Kidney (tissue), 14 donors: ENCODE measurements around the gene XYLT1. TPM values are rescaled to one million over a fixed set of nuclear protein-coding genes. Genes with fewer than 3 reads are reported as not detected.

Source experiments
- DNase-seq, 5 donors: peaks; one replicate each; pipeline ENCODE4 v3.0.0-alpha.2; 2013 to 2020
- FAIRE-seq: peaks from 2 replicates; lab custom pipeline; 2012; peaks lifted over from hg19 to GRCh38; lab: Jason Lieb, UNC
- H3K27ac ChIP-seq, 2 donors: one replicate each; pipeline ENCODE4 v1.7.0; 2013; ENCODE audit warnings: low read depth in 2 of 2, low read length in 2 of 2, inconsistent platforms in 1 of 2
- H3K27me3 ChIP-seq: one replicate; pipeline ENCODE4 v1.7.1; 2013; ENCODE audit warnings: low read length, inconsistent platforms; ENCODE audit not compliant: control insufficient read depth, insufficient read depth
- H3K36me3 ChIP-seq, 3 donors: one replicate each; pipeline versions ENCODE4 v1.7.0 to v1.7.1; 2013; ENCODE audit warnings: low read length in 3 of 3, control low read depth in 1 of 3, inconsistent platforms in 1 of 3; ENCODE audit not compliant: insufficient read depth in 3 of 3, control insufficient read depth in 2 of 3
- H3K4me1 ChIP-seq, 3 donors: one replicate each; pipeline versions ENCODE4 v1.7.0 to v1.7.1; 2013; ENCODE audit warnings: low read length in 3 of 3, inconsistent platforms in 1 of 3, low read depth in 1 of 3; ENCODE audit not compliant: control insufficient read depth in 2 of 3, insufficient read depth in 2 of 3
- H3K4me3 ChIP-seq, 3 donors: one replicate each; pipeline versions ENCODE4 v1.7.0 to v1.8.1; 2013; ENCODE audit warnings: low read length in 3 of 3, control low read depth in 1 of 3, inconsistent platforms in 1 of 3
- H3K9ac ChIP-seq, 3 donors: one replicate each; pipeline versions ENCODE4 v1.7.0 to v1.7.1; 2013; ENCODE audit warnings: low read length in 3 of 3, control low read depth in 1 of 3, inconsistent platforms in 1 of 3
- H3K9me3 ChIP-seq, 3 donors: one replicate each; pipeline versions ENCODE4 v1.7.0 to v1.7.1; 2013; ENCODE audit warnings: low read length in 3 of 3, control low read depth in 1 of 3, inconsistent platforms in 1 of 3; ENCODE audit not compliant: control insufficient read depth in 2 of 3, insufficient read depth in 1 of 3
- CTCF ChIP-seq: IDR thresholded peaks from 3 replicates; pipeline ENCODE4 v1.5.1; 2012; ENCODE audit warnings: mild to moderate bottlenecking, moderate library complexity, borderline replicate concordance; ENCODE audit not compliant: insufficient read depth; ENCODE audit errors: extremely low read depth
- intact Hi-C: fragments of 100-400 bp; cut with DNase I; formaldehyde crosslinking; loops from one replicate; pipeline ENCODE4 v1.11.1; 2022
- polyA plus RNA-seq: library from polyadenylated mRNA; stranded (reverse); fragments of 350-450 nt; fragmentation: Illumina TruSeq; extraction: RNeasy Lipid Tissue Mini Kit (QIAGEN cat#74804); gene quantifications from one replicate; pipeline ENCODE4 v1.2.3, GENCODE V29; 2014; ENCODE audit warnings: low read depth, low replicate concordance; ENCODE audit not compliant: insufficient read depth
- total RNA-seq: library from RNA; stranded (reverse); fragmentation: NEBNext Ultra II Directional; extraction: Animal tissue kit (Norgen Biotek cat#: 25700); gene quantifications from one replicate; pipeline ENCODE4 v1.2.1, GENCODE V29; 2021
- donor health status: control.
- donor health status: control.
- donor health status: control.
- donor health status: control.
- donor health status: control.
- donor health status: DM: yes; HTN: yes; CAD: no.
- donor health status: Normal renal cell carcinoma (clear cell type).

XYLT1 gene
- total and polyA plus RNA-seq, 2 donors from 2014 or later: 0.52 to 7.6 TPM

- H3K4me1 ChIP-seq: no peaks in the 10 kb centered on the region
- no peaks in the 10 kb centered on the region for H3K9me3 ChIP-seq
- no peak overlapping the region for H3K9ac ChIP-seq
- no peak overlapping the region for H3K27ac ChIP-seq
- H3K36me3 ChIP-seq: no peaks in the 10 kb centered on the region
- no peaks in the 10 kb centered on the region for H3K27me3 ChIP-seq
- FAIRE-seq (no peak), DNase-seq (no peak)
- intact Hi-C loops: no loop called here
- TF ChIP-seq CTCF: no peak
- H3K4me3 ChIP-seq: no peak overlapping the region
Observed at GRCh38 chr16:17389384-17389783, 81.4 kb downstream of the XYLT1 start.

- H3K27ac ChIP-seq: no peak overlapping the region
- FAIRE-seq (no peak), DNase-seq (no peak)
- peaks cover 0 to 5% (median 0%) of the 10 kb centered on the region in 3 donors for H3K4me1 ChIP-seq
- H3K36me3 ChIP-seq: no peaks in the 10 kb centered on the region
- no peaks in the 10 kb centered on the region for H3K9me3 ChIP-seq
- no peaks in the 10 kb centered on the region for H3K27me3 ChIP-seq
- intact Hi-C loops: no loop called here
- no peak for TF ChIP-seq CTCF
- no peak overlapping the region for H3K4me3 ChIP-seq
- no peak overlapping the region for H3K9ac ChIP-seq
Observed at GRCh38 chr16:17387256-17387655, 83.5 kb downstream of the XYLT1 start.

GRCh38 chr16:17386229-17386628 is 84.5 kb downstream of the XYLT1 start:
- no peak overlapping the region for H3K4me3 ChIP-seq
- FAIRE-seq (no peak), DNase-seq (no peak)
- no peaks in the 10 kb centered on the region for H3K36me3 ChIP-seq
- H3K9me3 ChIP-seq: no peaks in the 10 kb centered on the region
- intact Hi-C loops: no loop called here
- H3K4me1 ChIP-seq: peaks cover 0 to 5% (median 0%) of the 10 kb centered on the region in 3 donors
- TF ChIP-seq CTCF: no peak
- H3K9ac ChIP-seq: no peak overlapping the region
- no peak overlapping the region for H3K27ac ChIP-seq
- no peaks in the 10 kb centered on the region for H3K27me3 ChIP-seq

- Histone ChIP-seq H3K9ac (no peak overlapping the region), H3K36me3 (no peaks in the 10 kb centered on the region)
Observed at GRCh38 chr16:17384471-17384870, 86.3 kb downstream of the XYLT1 start.

More at GRCh38 chr16:17384471-17384870, 86.3 kb downstream of the XYLT1 start:
- H3K27me3 ChIP-seq: no peaks in the 10 kb centered on the region
- H3K4me1 ChIP-seq: peaks cover 0 to 6% (median 0%) of the 10 kb centered on the region in 3 donors
- H3K27ac ChIP-seq: no peak overlapping the region
- no peaks in the 10 kb centered on the region for H3K9me3 ChIP-seq
- H3K4me3 ChIP-seq: no peak overlapping the region
- DNase-seq (no peak), FAIRE-seq (no peak)
- no peak for TF ChIP-seq CTCF
- intact Hi-C loops: no loop called here
